Activated B cell treated with CpG ODN at 0.5 μM for 24 hours (primary cell): ENCODE results near the gene LILRB3. TPM values are rescaled to one million over a fixed set of nuclear protein-coding genes. Genes with fewer than 3 reads are reported as not detected.
"Not testable (repeated sequence)": the region's sequence is repeated elsewhere in the genome, so short reads cannot be mapped to it uniquely, and the experiment has no call there.

Experiments used
- ATAC-seq: fragments of 200-7000 bp; cut with Tn5 transposase; one replicate; pipeline ENCODE4 v1.10.0; 2021; ENCODE audit warnings: low read depth, mild to moderate bottlenecking, moderate library complexity
- CTCF ChIA-PET: fragments of 350-600 bp; sonication (Branson Sonifier 250); formaldehyde crosslinking; loops from one replicate; lab custom pipeline; 2021; ENCODE audit warnings: antibody characterized with exemption; lab: Charles Lee
- POLR2A ChIA-PET: fragments of 350-600 bp; sonication (Branson Sonifier 250); formaldehyde crosslinking; loops from one replicate; lab custom pipeline; 2021; ENCODE audit warnings: antibody characterized with exemption; lab: Charles Lee
- DNase-seq: peaks from one replicate; pipeline ENCODE4 v3.0.0; 2022
- H3K27ac Mint-ChIP-seq: one replicate; pipeline ENCODE4 v1.8.0; 2020; ENCODE audit warnings: mixed read lengths
- H3K27me3 Mint-ChIP-seq: one replicate; pipeline ENCODE4 v1.8.0; 2021; ENCODE audit warnings: mixed read lengths
- H3K36me3 Mint-ChIP-seq: one replicate; pipeline ENCODE4 v1.8.0; 2021; ENCODE audit warnings: low read depth, mixed read lengths
- H3K4me1 Mint-ChIP-seq: one replicate; pipeline ENCODE4 v1.8.0; 2021; ENCODE audit warnings: mixed read lengths
- H3K4me3 Mint-ChIP-seq: one replicate; pipeline ENCODE4 v1.8.0; 2020; ENCODE audit warnings: mild to moderate bottlenecking, mixed read lengths
- H3K9me3 Mint-ChIP-seq: one replicate; pipeline ENCODE4 v1.8.0; 2020; ENCODE audit warnings: mixed read lengths
- CTCF ChIP-seq: fragments of 200-600 bp; IDR thresholded peaks from one replicate; pipeline ENCODE4 v1.8.0; 2022; ENCODE audit warnings: antibody characterized with exemption, mild to moderate bottlenecking
- intact Hi-C: fragments of 100-400 bp; cut with micrococcal nuclease; formaldehyde crosslinking; loops from one replicate; pipeline ENCODE4 v1.15.1; 2024
- total RNA-seq: library from RNA; stranded (reverse); gene quantifications from 2 replicates; pipeline ENCODE4 v1.2.3, GENCODE V29; 2022

Gene LILRB3
- total RNA-seq, 1 donor from 2014 or later: 1.1 TPM

GRCh38 chr19:54233941-54234340 lies 11.1 kb upstream of the LILRB3 start:
- intact Hi-C loops: loop anchor here (10.0 kb wide), 1 partner anchor 1039 kb away; the partner anchor contains the start of gene ZNF665
- H3K27ac Mint-ChIP-seq: no peak overlapping the region
- H3K36me3 Mint-ChIP-seq: no peaks in the 10 kb centered on the region
- DNase-seq (no peak), ATAC-seq (no peak)
- POLR2A ChIA-PET: no interaction called here
- CTCF ChIA-PET: interaction anchor here (1.0 to 1.7 kb wide), 2 partner anchors 157 to 196 kb away, joined by 3 to 7 read pairs; no protein-coding TSS in a partner anchor
- peaks cover 44% of the 10 kb centered on the region for H3K27me3 Mint-ChIP-seq
- no peak for TF ChIP-seq CTCF
- peaks cover 6% of the 10 kb centered on the region for H3K4me1 Mint-ChIP-seq
- no peaks in the 10 kb centered on the region for H3K9me3 Mint-ChIP-seq
- H3K4me3 Mint-ChIP-seq: no peak overlapping the region

GRCh38 chr19:54231077-54231931 lies 8.5 kb upstream of the LILRB3 start:
- Mint-ChIP-seq H3K27me3 (peaks cover 44% of the 10 kb centered on the region), H3K4me1 (peaks cover 6% of the 10 kb centered on the region), H3K9me3 (no peaks in the 10 kb centered on the region), H3K27ac (no peak overlapping the region), H3K36me3 (no peaks in the 10 kb centered on the region), H3K4me3 (no peak overlapping the region)
- TF ChIP-seq CTCF: no peak
- peak; percentile 73 for DNase-seq
- ChIA-PET CTCF (interaction anchor here (0.7 to 1.3 kb wide), 6 partner anchors 23 to 64 kb away, joined by 3 to 5 read pairs (median 3); partner anchors contain the start of gene TMC4), POLR2A (interaction anchor here (0.5 kb wide), 1 partner anchor 25 kb away, joined by 3 read pairs; no protein-coding TSS in a partner anchor)
- intact Hi-C loops: loop anchor here (1.0 to 10.0 kb wide), 5 partner anchors 42 to 1037 kb away; partner anchors contain the start of genes MBOAT7 and ZNF665
- ATAC-seq: peak; percentile 96

GRCh38 chr19:54230031-54230430 lies 7.2 kb upstream of the LILRB3 start:
- no peak for TF ChIP-seq CTCF
- peaks cover 39% of the 10 kb centered on the region for H3K27me3 Mint-ChIP-seq
- peaks cover 6% of the 10 kb centered on the region for H3K4me1 Mint-ChIP-seq
- CTCF ChIA-PET: interaction anchor here (0.6 kb wide), 1 partner anchor 76 kb away, joined by 3 read pairs; no protein-coding TSS in a partner anchor
- DNase-seq: no peak
- POLR2A ChIA-PET: no interaction called here
- H3K4me3 Mint-ChIP-seq: no peak overlapping the region
- H3K27ac Mint-ChIP-seq: no peak overlapping the region
- H3K9me3 Mint-ChIP-seq: no peaks in the 10 kb centered on the region
- H3K36me3 Mint-ChIP-seq: no peaks in the 10 kb centered on the region
- no peak for ATAC-seq
- intact Hi-C loops: loop anchor here (2.0 to 10.0 kb wide), 3 partner anchors 387 to 1035 kb away; partner anchors contain the start of gene ZNF665

GRCh38 chr19:54229146-54229545 lies 6.3 kb upstream of the LILRB3 start:
- peaks cover 6% of the 10 kb centered on the region for H3K4me1 Mint-ChIP-seq
- intact Hi-C loops: no loop called here
- no peak overlapping the region for H3K4me3 Mint-ChIP-seq
- ATAC-seq (no peak), DNase-seq (no peak)
- ChIA-PET POLR2A (interaction anchor here (0.6 to 1.5 kb wide), 2 partner anchors 54 to 92 kb away, joined by 3 to 5 read pairs; partner anchors contain the start of gene CNOT3), CTCF (no interaction called here)
- TF ChIP-seq CTCF: no peak
- no peak overlapping the region for H3K27ac Mint-ChIP-seq
- H3K36me3 Mint-ChIP-seq: no peaks in the 10 kb centered on the region
- peaks cover 33% of the 10 kb centered on the region for H3K27me3 Mint-ChIP-seq
- no peaks in the 10 kb centered on the region for H3K9me3 Mint-ChIP-seq

GRCh38 chr19:54224619-54225018 lies 1.8 kb upstream of the LILRB3 start:
- POLR2A ChIA-PET, H3K4me1 Mint-ChIP-seq, intact Hi-C loops, H3K4me3 Mint-ChIP-seq, H3K27ac Mint-ChIP-seq, H3K9me3 Mint-ChIP-seq, CTCF ChIA-PET, ATAC-seq, DNase-seq, H3K36me3 Mint-ChIP-seq: not testable (repeated sequence)
- H3K27me3 Mint-ChIP-seq: peaks cover 18% of the 10 kb centered on the region

GRCh38 chr19:54223937-54224281 lies 1.1 kb upstream of the LILRB3 start:
- H3K27me3 Mint-ChIP-seq: peaks cover 14% of the 10 kb centered on the region
- H3K4me3 Mint-ChIP-seq, POLR2A ChIA-PET, ATAC-seq, H3K9me3 Mint-ChIP-seq, H3K27ac Mint-ChIP-seq, intact Hi-C loops, CTCF ChIA-PET, H3K4me1 Mint-ChIP-seq, H3K36me3 Mint-ChIP-seq, DNase-seq: not testable (repeated sequence)

GRCh38 chr19:54223277-54223936 lies 600 bp upstream of the LILRB3 start:
- DNase-seq, H3K4me3 Mint-ChIP-seq, H3K9me3 Mint-ChIP-seq, intact Hi-C loops, CTCF ChIA-PET, H3K36me3 Mint-ChIP-seq, H3K4me1 Mint-ChIP-seq, POLR2A ChIA-PET, ATAC-seq, H3K27ac Mint-ChIP-seq: not testable (repeated sequence)
- H3K27me3 Mint-ChIP-seq: peaks cover 12% of the 10 kb centered on the region

- CTCF ChIA-PET, H3K4me1 Mint-ChIP-seq, H3K36me3 Mint-ChIP-seq, intact Hi-C loops, DNase-seq, H3K27ac Mint-ChIP-seq, H3K4me3 Mint-ChIP-seq, ATAC-seq, H3K9me3 Mint-ChIP-seq, POLR2A ChIA-PET: not testable (repeated sequence)
- H3K27me3 Mint-ChIP-seq: peaks cover 12% of the 10 kb centered on the region
Measured at GRCh38 chr19:54221947-54222346, 860 bp downstream of the LILRB3 start.
